Activated CD8-positive, alpha-beta memory T cell treated with anti-CD3 and anti-CD28 coated beads, Interleukin-2, amount 50 U/mL, for 1 hour (primary cell): ENCODE measurements around the gene RHOT2.
A peak's percentile ranks its signal among the peaks of the same experiment; 100 is the strongest.

ENCODE experiments used
- DNase-seq: peaks from one replicate; pipeline ENCODE4 v3.0.0-alpha.2; 2020; ENCODE audit errors: extremely low read depth

Gene RHOT2

DNA sequence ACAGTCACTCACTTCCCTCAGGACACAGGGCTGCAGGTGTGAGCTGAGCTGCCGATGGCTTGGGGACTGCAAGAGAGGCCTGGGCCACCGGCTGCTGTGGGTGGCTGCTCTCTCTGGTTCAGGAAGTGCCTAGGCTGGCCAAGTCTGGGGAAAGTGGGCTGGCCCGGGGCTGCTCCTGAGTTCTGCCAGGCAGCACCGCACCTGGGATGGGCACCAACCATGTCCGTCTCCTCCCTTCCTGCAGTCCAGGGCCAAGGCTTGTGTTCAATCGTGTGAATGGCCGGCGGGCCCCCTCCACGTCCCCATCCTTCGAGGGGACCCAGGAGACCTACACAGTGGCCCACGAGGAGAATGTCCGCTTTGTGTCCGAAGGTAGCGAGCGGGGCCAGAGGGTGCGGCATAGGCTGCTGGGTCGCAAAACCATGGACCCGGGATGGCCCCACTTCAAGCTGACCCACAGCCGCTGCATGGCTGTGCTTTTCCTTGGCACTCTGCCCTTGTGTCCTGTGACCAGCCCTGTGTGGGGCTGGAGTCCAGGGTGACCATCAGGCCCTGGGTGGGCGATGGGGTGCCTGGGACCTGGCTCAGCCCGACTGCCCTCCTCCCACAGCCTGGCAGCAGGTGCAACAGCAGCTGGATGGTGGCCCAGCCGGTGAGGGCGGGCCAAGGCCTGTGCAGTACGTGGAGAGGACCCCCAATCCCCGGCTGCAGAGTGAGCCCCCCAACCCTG lies 20.6 kb upstream of the RHOT2 start:
- no peak for DNase-seq

DNA sequence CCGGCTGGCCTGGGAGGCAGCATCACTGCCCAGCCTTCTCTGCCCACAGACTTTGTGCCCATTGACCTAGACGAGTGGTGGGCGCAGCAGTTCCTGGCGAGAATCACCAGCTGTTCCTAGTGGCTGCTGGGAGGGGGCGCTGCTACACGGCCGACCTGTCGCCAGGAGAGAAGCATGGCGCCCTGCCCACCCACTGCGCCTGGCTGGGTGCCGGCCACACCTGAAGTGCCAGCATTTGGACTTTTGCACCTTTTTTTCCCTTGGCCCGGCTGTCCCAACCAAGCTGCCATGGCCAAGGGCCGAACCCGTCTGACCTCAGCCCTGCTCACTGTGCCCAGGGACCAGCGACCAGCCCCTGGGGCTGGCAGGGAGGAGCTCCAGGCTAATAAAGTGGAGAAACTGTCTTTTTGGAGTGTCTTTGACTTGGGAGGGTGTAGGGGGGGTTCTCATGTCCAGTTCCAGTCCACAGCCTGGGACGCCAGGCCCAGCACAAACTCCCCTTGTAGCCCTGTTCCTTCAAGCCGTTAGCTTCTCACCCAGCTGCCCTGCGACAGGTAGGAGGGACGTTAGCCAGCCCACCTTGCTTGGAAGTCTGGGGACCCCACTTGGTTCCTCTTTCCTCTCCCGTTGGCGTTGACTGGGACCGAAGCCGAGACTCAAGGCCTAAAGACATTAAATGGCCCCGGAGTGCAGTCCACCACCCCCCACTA lies 19.7 kb upstream of the RHOT2 start:
- no peak for DNase-seq

DNA sequence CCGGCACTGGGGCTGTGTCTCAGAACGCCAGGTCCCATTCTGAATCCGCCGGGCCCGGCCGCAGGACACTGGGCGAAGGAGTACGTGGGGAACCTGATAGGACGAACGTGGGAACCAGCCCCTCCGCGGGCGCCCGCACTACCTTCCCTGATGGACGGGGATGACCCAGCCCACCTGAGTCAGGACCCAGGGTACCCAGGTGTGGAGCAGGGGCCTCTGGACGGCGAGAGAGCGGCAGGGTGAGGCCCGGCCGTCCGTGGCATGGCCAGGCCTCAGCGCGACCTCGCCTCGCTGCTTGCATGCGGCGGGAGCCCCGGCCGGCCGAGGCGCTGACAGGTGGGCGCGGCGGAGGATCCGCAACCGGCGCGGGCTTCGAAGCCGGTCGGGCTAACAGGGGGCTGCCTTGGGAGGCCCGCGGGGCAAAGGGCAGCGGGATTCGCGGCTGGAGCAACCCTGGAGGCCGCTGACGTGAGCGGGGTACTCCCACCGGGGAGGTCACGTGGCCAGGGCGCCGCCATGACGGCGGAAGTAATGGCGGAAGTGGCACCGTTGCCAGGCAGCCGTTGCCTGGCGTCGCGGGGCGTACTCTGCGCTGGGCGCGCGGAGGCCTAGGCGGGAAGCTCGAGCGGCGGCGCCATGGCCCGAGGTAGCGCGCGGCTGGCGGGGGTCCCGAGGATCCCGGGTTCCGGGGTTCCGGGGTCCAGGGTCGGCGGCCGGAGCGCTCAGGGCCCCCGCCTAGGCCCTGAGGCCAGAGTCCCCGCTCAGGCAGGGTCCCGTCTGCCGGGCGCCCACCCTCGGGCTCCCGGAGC lies 18.9 kb upstream of the RHOT2 start, which contains the start of gene WDR90:
TSS of gene WDR90 (plus strand) at position 585 of the 809 bp plus-strand sequence. CDS start at position 637, 52 bp downstream.
- peak; percentile 68 for DNase-seq

DNA sequence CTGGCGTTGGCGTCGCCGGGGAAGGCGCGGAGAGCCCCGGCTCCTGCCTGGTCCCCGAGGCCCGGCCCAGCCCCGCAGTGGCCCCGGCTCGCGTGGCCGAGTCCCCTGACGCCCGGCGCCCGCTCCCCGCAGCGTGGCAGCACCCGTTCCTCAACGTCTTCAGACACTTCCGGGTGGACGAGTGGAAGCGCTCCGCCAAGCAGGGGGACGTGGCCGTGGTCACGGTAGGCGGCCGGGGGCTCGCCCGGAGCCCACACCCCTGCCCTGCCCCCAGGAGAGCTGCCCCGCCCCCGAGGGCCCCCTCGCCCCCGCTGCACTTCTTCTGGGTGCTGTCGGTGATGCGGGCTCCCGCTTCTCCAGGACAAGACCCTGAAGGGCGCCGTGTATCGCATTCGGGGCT lies 18.3 kb upstream of the RHOT2 start:
- no peak for DNase-seq

DNA sequence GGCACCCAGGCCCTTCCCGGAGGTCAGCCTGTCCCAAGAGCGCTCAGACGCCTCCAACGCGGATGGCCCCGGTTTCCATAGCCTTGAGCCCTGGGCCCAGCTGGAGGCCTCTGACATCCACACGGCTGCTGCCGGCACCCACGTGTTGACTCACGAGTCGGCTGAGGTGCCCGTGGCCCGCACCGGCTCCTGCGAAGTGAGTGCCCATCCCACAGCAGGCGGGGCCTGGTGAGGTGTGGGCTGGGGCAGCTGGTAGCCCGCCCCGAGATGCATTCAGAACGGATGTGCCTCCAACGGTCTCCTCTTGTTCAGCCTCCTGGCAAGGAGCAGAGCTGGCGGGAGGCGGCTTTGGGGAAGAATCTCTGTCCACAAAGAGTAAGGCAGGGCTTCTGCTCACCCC lies 16.1 kb upstream of the RHOT2 start:
- DNase-seq, result no peak

DNA sequence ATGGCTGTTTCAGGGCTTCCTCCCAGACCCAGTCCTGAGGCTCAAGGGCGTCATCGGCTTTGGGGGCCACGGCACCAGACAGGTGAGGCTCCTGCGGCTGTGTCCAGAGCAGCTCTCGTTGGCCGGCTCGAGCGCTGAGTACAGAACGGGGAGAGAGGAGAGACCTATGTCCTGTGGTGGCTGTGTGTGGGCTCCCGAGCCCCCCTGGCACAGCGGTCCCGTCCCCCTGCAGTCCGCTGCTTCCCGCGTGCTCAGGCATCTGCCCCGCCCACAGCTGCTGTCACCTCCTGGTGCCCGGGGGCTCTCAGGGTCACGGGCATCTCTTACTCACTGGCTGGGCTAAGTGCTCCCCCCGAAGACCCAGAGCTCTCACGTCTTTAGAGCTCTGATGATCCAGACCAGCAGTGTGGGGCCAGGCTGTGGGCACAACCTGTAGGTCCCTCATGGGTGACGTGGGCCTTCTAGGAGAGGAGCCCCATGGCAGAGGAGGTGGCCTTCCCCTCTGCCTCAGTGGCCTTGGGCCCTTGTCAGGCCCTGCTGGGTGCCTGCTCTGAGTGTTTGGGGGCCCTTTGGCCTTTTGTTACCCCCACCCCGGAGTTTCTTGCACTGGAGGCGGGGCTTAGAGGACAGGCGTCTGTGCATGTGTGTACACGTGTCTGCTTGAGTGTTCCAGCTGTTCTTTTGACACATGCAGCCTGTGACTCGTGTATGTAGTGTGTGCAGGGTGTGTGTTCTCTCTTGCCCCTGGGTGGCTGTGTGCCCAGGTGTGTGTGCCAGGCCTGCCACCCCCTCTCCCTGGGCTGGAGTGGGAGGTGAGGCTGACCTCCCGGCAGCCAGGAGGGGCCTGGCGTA lies 15.3 kb upstream of the RHOT2 start:
- no peak for DNase-seq

DNA sequence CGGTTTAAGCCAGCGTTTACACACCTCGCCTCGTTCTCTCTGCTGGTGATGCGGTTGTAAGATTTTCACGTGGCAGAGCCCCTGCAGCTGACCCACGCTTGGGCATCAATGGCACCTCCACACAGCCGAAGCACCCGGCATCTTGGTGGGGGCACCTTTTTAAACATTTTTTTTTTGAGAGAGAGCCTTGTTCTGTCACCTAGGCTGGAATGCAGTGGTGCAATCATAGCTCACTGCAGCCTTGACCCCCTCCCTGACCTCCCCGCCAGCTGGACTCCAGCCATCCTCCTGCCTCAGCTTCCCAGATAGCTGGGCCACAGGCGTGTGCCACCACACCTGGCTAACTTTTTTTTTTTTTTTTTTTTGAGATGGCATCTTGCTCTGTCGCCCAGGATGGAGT lies 13.9 kb upstream of the RHOT2 start:
- DNase-seq, result no peak

DNA sequence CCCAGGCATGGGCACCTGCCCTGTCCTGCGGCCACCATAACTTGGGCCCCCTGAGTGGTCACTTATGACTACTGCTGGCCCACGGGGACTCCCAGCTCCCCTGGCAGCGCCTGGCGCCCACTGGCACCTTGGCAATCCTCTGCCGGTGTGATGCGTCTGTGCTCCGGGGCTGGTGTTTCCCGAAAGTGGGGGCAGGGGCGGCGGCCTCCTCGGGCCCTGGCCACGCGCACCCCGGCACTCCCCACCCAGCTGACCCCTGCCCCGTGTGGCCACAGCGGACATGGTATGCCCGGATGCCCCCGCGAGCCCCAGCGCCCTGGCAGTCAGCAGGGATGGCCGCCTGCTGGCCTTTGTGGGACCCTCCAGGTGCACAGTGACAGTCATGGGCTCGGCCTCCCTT lies 10.4 kb upstream of the RHOT2 start:
- no peak for DNase-seq

DNA sequence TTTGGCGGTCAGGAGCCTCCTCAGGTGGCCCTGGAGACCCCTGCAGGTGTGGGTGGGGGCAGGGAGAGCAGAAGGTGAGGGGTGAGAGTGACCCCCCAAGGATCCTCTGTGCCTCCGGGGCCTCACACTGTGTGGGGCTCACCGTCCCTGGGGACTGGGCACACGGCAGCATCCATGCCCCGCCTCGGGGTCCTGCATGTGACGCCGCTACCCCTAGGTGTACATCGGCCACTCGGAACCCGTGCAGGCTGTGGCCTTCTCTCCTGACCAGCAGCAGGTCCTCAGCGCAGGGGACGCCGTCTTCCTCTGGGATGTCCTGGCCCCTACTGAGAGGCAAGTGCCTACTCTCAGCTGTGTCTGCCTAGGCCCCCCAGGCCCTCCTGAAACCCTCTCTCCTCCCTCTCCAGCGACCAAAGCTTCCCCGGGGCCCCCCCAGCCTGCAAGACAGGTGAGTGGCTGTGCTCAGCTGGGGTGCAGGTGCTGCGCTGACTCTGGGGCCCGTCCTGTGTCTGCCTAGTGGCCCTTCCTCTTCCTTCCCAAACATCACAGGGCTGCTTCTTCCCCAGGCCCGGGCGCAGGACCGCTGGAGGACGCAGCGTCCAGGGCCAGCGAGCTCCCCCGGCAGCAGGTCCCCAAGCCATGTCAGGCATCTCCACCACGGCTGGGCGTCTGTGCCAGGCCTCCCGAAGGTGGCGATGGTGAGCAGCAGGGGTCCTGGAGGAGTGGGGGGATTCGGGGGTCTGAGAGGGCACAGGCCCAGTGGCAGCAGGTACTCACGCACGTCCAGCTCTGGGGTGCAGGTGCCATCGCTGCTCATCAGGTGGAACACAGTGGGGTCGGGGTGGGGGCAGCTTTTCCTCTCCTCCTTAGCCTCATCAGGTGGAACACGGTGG lies 9.0 kb upstream of the RHOT2 start:
- DNase-seq, result no peak

DNA sequence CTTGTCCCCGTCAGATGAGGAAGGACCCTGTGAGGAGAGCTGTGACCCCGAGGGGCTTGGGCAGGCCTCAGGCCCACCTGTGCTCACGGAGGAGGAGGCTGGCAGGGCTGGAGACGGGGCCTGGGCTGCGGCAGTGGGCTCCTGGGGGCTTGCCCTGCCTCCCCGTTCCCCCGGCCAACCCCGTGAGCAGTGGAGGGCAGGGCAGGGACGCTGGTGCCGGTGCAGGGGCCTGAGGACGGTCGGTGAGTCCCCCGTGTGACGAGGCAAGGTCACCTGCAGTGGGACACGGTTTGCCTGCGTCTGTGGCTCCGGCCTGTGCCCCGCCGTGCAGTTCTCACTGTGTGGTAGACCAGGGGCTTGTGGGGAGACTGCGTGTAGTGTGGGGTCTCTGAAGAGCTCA lies 8.3 kb upstream of the RHOT2 start:
- no peak for DNase-seq

DNA sequence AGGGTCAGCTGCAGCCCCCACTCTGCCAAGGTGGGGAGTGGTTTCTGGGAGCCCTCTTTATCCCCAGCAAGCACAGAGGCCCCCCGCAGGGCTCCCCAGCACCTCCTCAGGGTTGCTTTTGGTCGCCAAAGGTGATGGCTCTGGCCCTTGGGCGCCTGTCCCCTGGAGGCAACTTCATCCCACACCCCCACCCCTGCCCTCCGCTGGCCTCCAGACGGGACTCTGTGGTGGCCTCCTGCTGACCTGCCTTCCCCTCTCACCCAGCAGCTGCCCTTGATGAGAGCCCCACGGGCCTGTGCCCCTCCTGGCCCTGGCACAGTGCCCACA lies 7.8 kb upstream of the RHOT2 start:
- DNase-seq, result no peak

DNA sequence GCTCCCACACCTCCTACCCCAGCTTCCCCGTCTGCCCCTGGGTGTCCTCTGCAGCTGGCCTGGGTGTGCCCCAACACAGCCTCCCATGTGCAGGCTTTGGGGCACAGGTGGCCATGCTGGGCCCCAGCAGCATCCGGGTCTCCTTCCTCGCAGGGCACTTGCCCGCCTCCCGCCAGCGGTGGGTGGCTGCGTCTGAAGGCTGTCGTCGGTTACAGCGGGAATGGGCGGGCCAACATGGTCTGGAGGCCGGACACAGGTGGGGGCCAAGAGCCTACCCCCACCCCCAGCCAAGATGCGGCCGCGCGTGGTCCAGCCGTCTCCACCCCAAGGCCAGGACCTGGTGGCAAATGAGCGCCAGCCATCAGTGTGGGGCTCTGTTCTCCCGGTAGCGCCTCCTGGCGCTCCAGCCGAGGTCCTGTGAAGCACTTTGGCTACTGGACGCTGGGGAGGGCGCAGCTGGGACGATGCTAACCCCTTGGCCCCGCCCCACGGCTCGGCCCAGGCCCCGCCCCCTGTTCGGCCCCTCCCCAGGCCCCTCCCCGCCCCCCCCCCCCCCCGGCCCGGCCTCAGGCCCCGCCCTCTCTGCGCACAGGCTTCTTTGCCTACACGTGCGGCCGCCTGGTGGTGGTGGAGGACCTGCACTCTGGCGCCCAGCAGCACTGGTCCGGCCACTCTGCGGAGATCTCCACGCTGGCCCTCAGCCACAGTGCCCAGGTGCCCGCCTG lies 7.3 kb upstream of the RHOT2 start:
- DNase-seq, result no peak

DNA sequence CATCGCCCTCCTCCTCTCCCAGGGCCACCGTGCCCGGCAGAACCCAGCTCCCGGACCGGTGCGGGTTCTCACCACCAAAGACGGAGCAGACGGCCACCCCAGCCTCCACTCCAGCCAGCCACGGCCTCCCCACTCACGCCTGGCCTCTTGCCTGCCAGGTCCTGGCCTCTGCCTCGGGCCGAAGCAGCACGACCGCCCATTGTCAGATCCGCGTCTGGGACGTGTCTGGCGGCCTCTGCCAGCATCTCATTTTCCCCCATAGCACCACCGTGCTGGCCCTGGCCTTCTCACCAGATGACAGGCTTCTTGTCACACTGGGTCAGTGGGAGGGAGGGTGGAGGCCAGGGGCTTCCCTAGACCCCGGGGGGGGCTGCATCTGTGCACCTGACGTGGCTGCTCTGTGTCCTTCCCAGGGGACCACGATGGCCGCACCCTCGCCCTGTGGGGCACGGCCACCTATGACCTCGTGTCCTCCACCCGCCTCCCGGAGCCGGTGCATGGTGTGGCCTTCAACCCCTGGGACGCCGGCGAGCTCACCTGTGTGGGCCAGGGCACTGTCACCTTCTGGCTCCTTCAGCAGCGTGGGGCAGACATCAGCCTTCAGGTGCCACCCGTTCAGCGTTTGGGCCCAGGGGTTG lies 6.6 kb upstream of the RHOT2 start:
- DNase-seq, result no peak

DNA sequence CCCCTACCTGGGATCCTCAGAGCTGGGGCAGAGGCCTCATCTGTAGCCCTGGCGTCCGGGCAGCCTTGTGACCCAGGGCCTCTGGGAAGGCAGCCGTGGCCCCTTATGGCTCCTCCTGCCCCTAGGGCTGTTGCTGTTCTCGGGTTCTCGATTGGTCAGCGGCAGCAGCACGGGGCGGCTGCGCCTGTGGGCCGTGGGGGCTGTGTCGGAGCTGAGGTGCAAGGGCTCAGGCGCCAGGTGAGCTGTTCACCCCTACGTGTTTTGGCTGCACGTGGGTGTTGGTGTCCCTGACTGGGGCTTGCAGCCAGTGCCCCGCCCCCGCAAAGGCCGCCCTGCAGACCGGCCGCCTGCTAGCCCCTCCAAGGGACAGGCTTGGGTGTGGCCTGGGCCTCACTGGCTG lies 5.8 kb upstream of the RHOT2 start:
- DNase-seq, result no peak

DNA sequence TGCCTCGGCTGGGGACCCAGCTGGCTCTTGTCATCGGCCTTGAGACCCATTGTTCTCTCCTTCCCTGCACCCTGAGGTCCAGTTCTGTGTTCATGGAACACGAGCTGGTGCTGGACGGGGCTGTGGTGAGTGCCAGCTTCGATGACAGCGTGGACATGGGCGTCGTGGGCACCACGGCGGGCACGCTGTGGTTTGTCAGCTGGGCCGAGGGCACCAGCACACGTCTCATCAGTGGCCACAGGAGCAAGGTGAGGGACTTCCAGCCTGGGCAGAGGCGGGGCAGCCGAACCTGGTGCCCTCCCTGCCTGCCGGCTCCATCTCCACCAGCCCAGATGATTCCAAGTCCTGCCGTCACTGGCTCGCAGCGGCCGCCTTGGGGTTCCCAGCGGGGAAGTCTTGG lies 5.3 kb upstream of the RHOT2 start:
- DNase-seq, result no peak

DNA sequence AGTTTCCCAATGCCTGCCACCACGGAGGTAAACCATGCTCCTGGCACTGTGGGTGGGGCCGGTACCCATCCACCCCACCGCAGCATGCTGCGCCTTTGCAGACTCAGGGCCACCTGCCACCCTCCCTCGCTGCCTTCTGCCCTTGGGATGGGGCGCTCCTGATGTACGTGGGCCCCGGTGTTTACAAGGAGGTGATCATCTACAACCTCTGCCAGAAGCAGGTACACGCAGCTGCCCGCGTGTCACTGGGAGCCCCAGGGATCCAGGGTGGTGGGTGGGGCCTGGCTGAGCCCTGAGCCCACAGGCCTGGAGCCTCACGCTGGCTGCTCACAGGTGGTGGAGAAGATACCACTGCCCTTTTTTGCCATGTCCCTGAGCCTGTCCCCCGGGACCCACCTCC lies 1.4 kb upstream of the RHOT2 start:
- DNase-seq, result no peak

DNA sequence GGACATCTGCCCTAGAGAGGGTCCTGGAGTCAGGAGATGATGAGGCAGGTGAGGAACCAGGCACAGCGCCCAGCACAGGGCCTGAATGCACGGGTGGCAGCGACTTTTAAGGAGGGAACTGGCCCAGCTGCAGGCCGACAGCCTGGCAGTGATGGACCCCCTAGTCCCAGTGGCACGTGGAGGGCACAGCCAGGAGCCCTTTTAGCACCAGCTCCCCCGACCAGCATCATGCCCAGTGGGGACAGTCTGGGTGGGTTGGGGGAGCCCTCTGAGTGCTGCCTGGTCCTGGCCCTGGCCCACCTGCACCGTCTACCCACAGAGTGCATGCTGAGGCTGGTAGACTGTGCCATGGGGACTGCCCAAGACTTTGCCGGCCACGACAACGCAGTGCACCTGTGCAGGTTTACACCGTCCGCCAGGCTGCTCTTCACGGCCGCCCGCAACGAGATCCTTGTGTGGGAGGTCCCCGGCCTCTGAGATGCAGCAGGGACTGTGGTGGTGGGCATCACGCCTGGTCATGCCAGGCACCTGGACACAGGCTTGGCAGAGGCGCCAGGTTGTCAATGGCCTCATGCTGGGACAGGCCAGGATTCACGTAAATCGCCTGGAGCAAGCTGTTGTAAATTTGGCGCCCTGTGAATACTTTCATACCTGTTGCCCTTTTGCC lies 686 bp upstream of the RHOT2 start:
- no peak for DNase-seq

DNA sequence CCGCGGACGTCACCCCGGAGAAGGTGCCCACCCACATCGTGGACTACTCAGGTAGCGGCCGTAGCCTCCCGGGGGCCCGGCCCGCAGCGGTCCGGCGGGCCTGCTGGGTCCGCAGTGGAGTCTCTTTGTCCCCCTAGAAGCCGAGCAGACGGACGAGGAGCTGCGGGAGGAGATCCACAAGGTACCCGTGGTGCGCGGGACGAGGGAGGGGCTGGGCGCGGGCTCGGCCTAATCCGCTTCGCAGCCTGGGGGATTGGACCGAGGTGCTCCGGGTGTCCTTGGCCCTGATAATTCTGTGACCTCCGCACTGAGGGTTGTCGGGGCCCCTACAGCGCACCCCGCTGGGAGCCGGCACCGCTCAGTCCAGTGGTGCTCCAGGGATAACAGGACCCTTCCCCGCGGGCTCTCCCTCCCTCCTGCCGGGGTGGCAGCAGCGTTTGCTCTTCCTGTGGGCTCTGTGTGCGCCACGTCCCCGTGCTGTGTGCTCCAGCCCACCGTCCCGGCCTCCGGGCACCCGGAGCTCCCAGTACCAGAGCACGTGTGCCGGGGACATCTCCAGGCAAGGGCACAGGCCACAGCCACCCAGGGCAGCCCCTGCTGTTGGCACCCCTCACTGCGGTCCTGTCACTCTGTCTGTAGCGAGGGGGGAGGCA lies 713 bp downstream of the RHOT2 start:
- DNase-seq, result no peak

DNA sequence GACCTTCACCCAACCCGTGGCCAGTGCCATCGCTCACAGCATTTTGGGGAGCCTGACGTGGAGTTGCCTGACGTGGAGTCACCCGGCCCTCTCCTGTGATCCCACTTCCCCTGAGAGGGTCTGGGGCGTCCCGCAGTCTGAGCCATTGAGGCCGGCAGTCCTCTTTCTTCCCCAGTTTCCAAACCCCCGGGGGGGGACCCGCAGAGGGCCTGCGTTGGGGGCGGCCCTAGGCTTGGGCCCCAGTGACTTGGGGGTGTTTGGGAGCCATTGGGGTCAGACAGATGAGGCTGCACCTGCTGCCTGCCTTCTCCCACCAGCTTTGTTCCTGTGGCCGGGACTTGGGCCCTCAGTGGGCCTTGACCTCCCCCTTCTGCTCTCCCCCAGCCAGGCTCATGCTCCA lies 1.7 kb downstream of the RHOT2 start:
- DNase-seq, result no peak
